ENCODE data around the gene RBM3. TPM values are rescaled to one million over a fixed set of nuclear protein-coding genes. Genes with fewer than 3 reads are reported as not detected.

RBM3 gene
- total RNA-seq, 1 donor from 2014 or later, result 343 TPM

DNA sequence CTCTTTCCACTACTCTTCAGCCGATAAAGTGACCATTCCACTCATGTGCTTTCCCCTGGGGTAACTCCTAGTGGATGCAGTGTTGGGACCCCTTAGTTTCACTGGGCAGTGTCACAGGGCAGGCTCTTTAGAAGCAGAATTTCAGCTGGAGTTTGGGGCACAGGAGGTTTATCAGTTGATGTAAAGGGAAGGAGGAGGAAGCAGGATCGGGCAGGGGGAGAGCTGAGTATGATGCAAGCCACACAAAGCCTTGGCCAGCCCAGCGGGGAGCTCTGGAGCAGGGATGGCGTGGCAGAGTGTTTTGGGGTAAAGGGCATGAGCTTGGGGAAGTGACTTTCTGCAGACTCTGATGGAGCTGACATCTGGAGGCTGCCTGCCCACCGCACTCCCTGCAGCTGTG is 42.3 kb downstream of the RBM3 start:
- peak; percentile 72 for DNase-seq (ENCODE audit: low spot score)

DNA sequence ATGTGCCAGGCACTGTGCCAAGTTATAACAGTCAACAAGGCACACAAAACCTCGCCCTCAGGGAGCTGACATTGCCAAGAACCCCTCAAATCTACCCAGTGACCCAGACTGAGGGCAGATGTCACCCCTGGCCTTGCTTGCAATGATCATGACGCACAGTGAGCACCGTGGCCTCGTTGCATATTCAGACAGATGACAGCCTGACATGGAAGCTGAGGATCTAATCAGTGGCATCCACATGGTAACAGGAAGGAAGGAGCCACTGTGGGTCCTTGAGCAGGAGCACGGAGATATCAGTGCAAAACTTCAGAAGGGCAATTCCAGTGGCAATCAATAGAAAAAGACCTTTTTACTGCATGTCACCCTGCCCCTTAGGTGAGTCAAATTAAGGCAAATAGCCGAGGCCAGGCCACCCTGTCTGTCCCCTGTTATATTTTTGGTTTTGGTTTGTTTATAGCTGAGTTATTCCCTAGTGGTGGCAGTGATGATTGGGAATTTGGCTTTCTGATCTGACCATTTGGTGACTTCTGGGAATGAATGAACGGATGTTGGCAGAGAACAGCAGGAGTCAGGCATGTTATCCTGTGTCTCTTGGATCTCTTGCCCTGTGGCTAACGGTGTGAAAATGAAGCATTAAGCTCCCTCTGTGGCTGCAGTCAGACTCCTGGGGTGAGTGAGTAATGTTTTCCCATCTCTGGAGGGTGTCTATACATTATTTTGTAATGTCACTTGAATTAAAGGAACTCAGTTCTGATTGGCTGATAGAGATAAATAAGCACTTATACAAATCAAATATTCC is 43.5 kb downstream of the RBM3 start:
- DNase-seq (ENCODE audit: low spot score), result peak; percentile 69

DNA sequence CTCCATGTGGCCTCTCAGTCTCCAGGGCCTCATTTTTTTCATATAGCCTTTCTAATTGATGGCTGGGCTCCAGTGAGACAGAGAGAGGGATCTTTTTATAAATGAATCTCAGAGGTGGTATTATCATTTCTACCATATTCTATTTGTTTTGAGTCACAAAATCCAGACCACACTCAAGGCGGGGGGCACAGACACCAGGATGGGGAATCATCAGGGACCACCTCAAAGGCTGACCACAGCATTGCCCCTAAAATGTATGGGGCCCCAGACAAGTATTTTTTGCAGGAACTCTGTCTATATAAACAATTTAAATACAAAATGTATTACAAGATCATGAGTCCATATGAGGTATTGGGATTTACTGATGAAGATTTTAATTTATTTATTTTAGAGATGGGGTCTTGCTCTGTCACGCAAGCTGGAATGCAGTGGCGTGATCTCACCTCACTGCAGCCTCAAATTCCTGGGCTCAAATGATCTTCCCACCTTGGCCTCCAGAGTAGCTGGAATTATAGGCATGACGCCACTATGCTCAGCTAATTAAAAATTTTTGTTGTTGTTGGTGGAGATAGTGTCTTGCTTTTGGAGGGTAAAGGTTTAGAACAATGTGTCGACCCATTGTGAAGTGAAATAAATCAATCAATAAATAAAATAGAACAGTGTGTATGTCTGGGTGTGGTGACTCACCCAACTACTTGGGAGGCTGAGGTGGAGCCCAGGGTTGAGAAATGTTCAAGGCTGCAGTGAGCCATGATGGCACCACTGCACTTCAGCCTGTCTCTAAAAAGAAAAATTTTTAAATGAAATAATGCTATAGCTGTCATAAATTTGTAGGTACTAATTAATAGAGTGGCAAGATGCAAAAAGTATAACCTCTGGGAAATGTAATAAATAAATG is 52.4 kb downstream of the RBM3 start:
- DNase-seq (ENCODE audit: low spot score), result no peak

Other genes starting within 250 kb of the RBM3 start
- gene SSX3, start 217.8 kb upstream of the RBM3 start, total RNA-seq, result not detected
- gene SSX4, start 190.9 kb upstream of the RBM3 start, total RNA-seq, result not detected
- not detected for gene SSX4B, start 162.5 kb upstream of the RBM3 start, total RNA-seq
- gene SLC38A5, start 104.2 kb upstream of the RBM3 start, total RNA-seq, result 4.4 TPM
- gene FTSJ1, start 98.3 kb upstream of the RBM3 start, total RNA-seq, result 40.4 TPM
- 7.8 TPM for gene PORCN, start 65.5 kb upstream of the RBM3 start, total RNA-seq
- 18.8 TPM for gene EBP, start 52.7 kb upstream of the RBM3 start, total RNA-seq
- gene TBC1D25, start 34.8 kb upstream of the RBM3 start, total RNA-seq, result 19.9 TPM
- gene WDR13, start 23.0 kb downstream of the RBM3 start, total RNA-seq, result 96.9 TPM
- 22.0 TPM for gene WAS, start 109.3 kb downstream of the RBM3 start, total RNA-seq
- gene SUV39H1, start 122.2 kb downstream of the RBM3 start, total RNA-seq, result 5.1 TPM
- not detected for gene GLOD5, start 187.3 kb downstream of the RBM3 start, total RNA-seq
- not detected for gene GATA1, start 212.1 kb downstream of the RBM3 start, total RNA-seq
- 47.1 TPM for gene HDAC6, start 227.6 kb downstream of the RBM3 start, total RNA-seq